ENCODE data around the gene CEP19. TPM values are rescaled to one million over a fixed set of nuclear protein-coding genes. Genes with fewer than 3 reads are reported as not detected.
"Not testable (repeated sequence)": the region's sequence is repeated elsewhere in the genome, so short reads cannot be mapped to it uniquely, and the experiment has no call there.

CEP19 gene
- 3.5 and 16.5 TPM in 2 replicates for total RNA-seq (2014; rRNA removed; shearing (Covaris generic); ENCODE audit: low replicate concordance)

DNA sequence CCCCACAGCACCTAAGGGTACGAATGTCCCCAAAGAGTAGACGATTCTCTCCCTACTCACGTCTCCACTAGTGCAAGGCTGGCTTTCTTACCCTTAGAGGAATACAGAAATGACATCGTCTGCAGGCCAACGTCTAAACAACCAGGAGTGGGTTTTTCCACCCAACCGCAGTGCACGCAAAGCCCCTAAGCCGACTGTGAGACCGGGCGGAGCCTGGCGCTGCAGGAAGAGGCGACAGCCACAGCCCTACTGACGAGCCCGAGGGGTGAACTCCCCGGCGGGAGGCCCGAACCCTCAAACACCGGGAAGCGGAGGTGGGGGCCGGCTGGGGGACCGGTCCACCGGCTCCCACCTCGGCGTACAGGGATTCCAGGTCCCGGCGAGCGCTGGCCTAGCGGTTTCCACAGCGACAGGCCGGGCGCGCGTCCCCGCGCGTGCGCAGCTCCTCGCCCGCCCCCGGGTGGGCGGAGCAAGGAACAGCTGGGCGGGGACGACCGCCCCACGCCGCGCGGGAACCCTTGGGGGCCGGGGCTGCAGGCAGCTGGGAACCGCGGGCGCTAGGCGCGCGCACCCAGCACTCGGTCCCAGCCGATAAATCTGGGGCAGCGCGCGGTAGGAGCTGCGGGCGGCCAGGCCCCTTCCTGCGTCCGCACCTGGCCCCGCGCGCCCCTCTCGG lies at the start of gene CEP19, which contains the start of gene PIGX:
TSS of gene CEP19 (minus strand) at position 413 of the 676 bp plus-strand sequence. CDS start 3,593 bp downstream, outside the sequence.
TSS of gene PIGX (plus strand) at position 540 of the 676 bp plus-strand sequence.
- H3K9me3 ChIP-seq: no peaks in the 10 kb centered on the region
- H3K27me3 ChIP-seq: no peaks in the 10 kb centered on the region
- peak; percentile 82 for DNase-seq
- peaks cover 3% of the 10 kb centered on the region for H3K36me3 ChIP-seq
- peak within 1 kb of the TSS; percentile 98 for H3K4me3 ChIP-seq

- DNase-seq: peak; percentile 12
- no peaks in the 10 kb centered on the region for H3K27me3 ChIP-seq
Observed at GRCh38 chr3:196757876-196758739, 46.1 kb upstream of the CEP19 start.

DNA sequence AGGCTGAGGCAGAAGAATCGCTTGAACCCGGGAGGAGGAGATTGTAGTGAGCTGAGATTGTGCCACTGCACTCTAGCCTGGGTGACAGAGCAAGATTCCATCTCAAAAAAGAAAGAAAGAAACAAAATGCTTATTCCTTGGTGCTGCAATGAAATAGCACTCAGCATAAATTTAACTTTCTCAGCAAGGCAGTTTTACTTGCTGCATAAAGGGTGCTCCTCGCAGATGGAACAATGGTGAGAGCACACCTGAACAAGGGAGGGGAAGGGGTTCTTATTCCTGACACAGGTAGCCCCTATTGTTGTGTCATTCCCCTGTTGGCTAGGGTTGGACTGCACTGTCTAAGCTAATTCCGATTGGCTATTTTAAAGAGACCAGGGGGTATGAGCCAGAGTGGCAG lies 44.7 kb upstream of the CEP19 start:
- no peak overlapping the region for H3K4me3 ChIP-seq
- DNase-seq: no peak
- peaks cover 16% of the 10 kb centered on the region for H3K9me3 ChIP-seq
- no peaks in the 10 kb centered on the region for H3K27me3 ChIP-seq
- H3K36me3 ChIP-seq: peaks cover 56% of the 10 kb centered on the region

More at GRCh38 chr3:196757876-196758739, 46.1 kb upstream of the CEP19 start:
- H3K36me3 ChIP-seq: peaks cover 47% of the 10 kb centered on the region
- H3K9me3 ChIP-seq: peaks cover 16% of the 10 kb centered on the region
- H3K4me3 ChIP-seq: no peak overlapping the region

DNA sequence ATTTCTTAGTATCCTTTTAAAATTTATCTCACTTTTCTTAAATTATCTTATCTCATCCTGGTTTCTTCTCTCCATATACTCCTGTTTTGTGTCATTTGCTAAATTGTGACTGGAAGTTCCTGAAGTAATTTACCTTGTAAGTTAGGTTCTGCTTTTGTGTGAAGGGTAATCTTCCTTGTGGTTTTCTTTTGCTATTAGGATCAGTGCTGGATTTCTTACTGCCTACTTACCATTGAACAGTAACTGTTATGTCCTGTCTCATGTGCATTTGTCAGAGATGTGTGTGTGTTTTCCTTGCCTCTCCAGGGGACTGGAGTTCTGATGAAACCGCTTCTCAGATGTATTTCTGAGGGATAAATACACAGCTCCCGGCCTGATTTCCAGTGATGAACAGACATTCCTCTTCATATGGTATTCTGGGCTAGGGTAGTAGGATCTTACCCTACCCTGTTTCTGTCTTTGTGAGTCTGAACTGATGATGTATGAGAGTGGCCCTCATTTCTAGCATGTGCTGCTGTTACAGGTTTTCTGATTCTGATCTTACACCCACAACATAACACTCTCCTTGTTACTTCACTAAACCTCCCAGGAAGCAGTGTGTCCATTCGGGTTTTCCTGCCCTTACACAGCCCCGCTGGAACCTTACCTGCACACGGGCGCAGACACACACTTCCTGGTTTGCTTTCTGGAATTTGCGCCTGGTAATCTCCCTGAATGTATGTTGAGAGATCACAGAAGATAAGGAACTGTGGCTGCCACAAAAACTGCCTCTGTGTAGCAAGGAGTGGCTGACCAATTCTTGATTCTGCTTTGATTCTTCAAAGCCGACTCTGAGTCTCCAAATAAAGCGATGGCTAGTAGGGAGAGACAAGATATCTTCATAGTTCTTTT lies 42.3 kb upstream of the CEP19 start:
- Histone ChIP-seq H3K36me3 (peaks cover 60% of the 10 kb centered on the region), H3K27me3 (no peaks in the 10 kb centered on the region), H3K4me3 (no peak overlapping the region), H3K9me3 (peaks cover 16% of the 10 kb centered on the region)
- DNase-seq: no peak

- Histone ChIP-seq H3K9me3 (peaks cover 16% of the 10 kb centered on the region), H3K36me3 (peaks cover 66% of the 10 kb centered on the region), H3K4me3 (no peak overlapping the region), H3K27me3 (no peaks in the 10 kb centered on the region)
- no peak for DNase-seq
Observed at GRCh38 chr3:196753201-196753600, 41.2 kb upstream of the CEP19 start.

GRCh38 chr3:196749125-196749524 lies 37.1 kb upstream of the CEP19 start:
- no peak for DNase-seq
- no peaks in the 10 kb centered on the region for H3K27me3 ChIP-seq
- peaks cover 60% of the 10 kb centered on the region for H3K36me3 ChIP-seq
- H3K9me3 ChIP-seq: peaks cover 6% of the 10 kb centered on the region; the same call in 1 of the 2 replicates
- H3K4me3 ChIP-seq: no peak overlapping the region

- not testable (repeated sequence) for H3K27me3 ChIP-seq, H3K4me3 ChIP-seq, H3K9me3 ChIP-seq, DNase-seq
- H3K36me3 ChIP-seq: peaks cover 46% of the 10 kb centered on the region
Observed at GRCh38 chr3:196743569-196743968, 31.5 kb upstream of the CEP19 start.

DNA sequence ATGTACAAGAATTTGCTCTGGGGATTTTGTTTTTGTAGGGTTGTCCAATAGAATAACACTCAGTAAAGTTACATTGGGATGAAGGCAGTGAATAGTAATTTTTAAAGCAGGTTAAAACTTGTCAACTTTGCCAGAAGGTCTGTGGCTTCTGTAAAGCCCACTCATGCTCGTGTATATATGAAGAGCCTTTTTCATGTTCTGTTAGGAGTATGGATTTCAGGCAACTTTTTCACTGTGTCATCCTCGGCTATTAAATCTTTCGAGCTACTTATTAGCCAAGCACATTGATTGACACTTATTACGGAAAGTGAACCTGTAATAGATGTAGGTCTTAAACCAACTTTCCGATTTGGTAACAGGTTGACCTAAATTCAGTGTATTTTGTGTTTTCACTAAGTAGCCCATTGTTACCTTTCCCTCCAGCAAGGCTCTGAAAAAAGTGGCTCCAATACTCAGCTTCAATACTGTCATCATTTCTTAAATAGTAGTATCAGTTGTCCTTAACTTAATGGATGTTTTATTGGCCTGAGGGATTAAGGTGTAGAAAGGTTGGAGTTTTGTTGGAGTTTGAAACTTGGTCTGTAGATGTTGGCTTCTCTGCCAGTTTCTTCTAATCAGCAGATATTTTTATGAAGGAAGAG lies 29.3 kb upstream of the CEP19 start:
- peak overlapping the region; percentile 86 for H3K4me3 ChIP-seq
- no peak for DNase-seq
- H3K27me3 ChIP-seq: no peaks in the 10 kb centered on the region
- H3K36me3 ChIP-seq: peaks cover 37% of the 10 kb centered on the region
- H3K9me3 ChIP-seq: peaks cover 4% of the 10 kb centered on the region

DNA sequence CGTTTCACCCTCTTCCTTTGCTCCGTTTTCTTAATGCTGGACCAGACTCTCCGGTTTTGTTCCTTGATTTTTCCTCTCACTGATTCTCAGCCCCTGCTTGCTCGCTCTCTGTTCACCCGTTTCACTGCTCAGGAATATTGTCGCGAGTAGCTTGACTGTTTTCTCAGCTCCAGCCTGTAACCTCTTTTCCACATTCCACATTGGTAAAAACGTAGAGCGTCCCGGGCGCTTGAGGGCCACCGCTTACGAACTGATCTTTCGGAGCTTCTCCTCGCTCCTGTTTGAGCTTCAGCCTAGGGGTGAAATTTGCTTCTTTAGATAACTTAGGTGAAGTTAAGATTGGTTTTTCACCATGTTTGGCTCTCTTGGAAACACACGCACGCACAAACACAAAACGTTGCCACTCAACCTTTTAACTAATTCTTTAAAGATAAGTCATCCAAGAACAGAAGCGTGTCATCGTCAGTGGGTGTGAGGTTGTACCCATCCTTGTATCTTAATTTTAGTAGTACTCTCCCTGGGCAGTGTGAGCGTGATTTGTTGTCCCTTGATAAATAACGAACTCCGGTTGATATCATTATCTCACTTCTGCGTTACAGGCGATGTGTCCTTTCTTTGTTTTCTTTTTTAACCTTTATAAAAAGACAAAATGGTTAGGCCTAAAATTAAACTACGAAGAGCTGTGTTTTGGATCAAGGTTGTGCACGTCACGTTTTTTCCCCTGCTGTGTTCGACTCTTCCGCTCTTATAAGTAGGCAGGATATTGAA lies 28.6 kb upstream of the CEP19 start:
- H3K27me3 ChIP-seq: no peaks in the 10 kb centered on the region
- peak overlapping the region; percentile 86 for H3K4me3 ChIP-seq
- peak; percentile 23 for DNase-seq
- H3K9me3 ChIP-seq: peaks cover 4% of the 10 kb centered on the region
- H3K36me3 ChIP-seq: peaks cover 35% of the 10 kb centered on the region

DNA sequence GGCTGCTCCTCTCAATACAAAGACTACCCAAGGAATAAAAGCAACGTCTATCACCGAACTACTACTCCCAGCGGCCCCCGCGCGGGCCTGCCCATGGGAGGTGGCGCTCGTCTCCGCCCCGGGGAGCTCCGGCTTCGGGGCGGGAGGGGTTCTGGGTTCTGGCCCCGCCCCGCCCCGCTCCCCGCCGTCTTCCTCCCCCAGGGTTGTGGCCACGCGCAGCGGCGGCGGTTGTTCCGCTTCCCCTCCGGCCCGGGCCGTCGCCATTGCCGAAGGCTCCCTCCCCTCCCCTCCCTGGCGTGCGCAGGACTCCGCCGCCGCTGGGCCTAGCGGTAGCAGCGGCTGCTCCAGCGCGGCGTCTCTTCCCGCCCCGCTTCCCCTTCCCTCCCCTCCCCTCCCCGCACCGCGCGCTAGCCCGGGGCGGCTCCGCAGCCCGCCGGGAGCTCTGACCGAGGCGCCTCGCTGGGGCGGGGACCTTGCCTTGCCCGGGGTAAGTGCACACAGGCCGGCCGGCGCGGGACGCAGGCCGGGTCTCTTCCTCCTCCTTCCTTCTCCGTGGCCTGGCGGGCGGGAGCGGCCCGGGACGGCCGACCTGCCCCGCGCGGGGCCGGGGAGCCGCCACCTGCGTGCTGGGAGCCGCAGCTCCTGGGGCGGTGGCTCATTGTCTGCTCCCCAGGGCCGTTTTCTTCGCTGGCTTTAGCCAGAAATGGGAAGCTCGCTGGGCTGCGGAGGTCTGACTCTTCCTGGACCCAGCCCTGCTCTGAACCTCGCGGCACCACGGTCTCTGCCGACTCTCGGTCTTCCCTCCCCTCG lies 27.8 kb upstream of the CEP19 start, which contains the start of gene PAK2:
TSS of gene PAK2 (plus strand) at position 187 of the 810 bp plus-strand sequence. CDS start 42,790 bp downstream, outside the sequence.
- peak; percentile 95 for DNase-seq
- H3K9me3 ChIP-seq: peaks cover 4% of the 10 kb centered on the region
- H3K27me3 ChIP-seq: no peaks in the 10 kb centered on the region
- H3K4me3 ChIP-seq: peak within 1 kb of the TSS; percentile 86
- peaks cover 36% of the 10 kb centered on the region for H3K36me3 ChIP-seq

DNA sequence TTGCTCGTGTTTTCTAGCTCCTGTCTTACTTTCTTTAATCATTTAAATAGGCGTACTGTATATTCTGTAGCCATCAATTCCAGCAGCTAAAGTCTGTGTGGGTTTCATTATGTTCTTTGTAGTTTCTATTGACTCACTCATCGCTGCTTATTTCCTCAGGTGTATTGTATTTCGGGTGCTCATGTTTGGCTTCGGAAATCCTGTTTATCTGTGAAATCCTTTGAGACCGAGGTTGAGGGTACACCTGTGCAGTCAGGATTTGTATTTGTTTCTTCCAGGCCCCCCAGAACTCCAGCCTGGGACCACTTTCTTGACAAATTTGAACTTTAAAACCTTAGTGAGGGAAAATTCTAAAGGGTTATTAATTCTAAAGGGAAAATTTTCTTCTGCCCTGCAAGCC lies 25.6 kb upstream of the CEP19 start:
- Histone ChIP-seq H3K27me3 (no peaks in the 10 kb centered on the region), H3K4me3 (no peak overlapping the region), H3K36me3 (peaks cover 43% of the 10 kb centered on the region), H3K9me3 (peaks cover 4% of the 10 kb centered on the region)
- DNase-seq: no peak

GRCh38 chr3:196736670-196737374 lies 24.8 kb upstream of the CEP19 start:
- Histone ChIP-seq H3K27me3 (no peaks in the 10 kb centered on the region), H3K36me3 (peaks cover 43% of the 10 kb centered on the region), H3K9me3 (peaks cover 4% of the 10 kb centered on the region), H3K4me3 (no peak overlapping the region)
- no peak for DNase-seq

- DNase-seq: no peak
- Histone ChIP-seq H3K36me3 (peaks cover 41% of the 10 kb centered on the region), H3K9me3 (peaks cover 4% of the 10 kb centered on the region), H3K4me3 (no peak overlapping the region), H3K27me3 (no peaks in the 10 kb centered on the region)
Observed at GRCh38 chr3:196735751-196736150, 23.7 kb upstream of the CEP19 start.
